Testis (tissue), 2 donors: ENCODE measurements around the gene LAPTM4A.

Experiments
- CTCF ChIP-seq, 3 experiments: fragments of 450-650 bp in 2 of 3; fragments of 200-600 bp in 1 of 3; sonication (generic) in 1 of 3; IDR thresholded peaks; one replicate each; pipeline ENCODE4 v1.5.1; 2016 to 2019; ENCODE audit warnings: antibody characterized with exemption in 3 of 3, mild to moderate bottlenecking in 2 of 3, moderate library complexity in 1 of 3
- POLR2A ChIP-seq: fragments of 450-650 bp; IDR thresholded peaks from one replicate; pipeline ENCODE4 v1.6.1; 2017; ENCODE audit warnings: antibody characterized with exemption, mild to moderate bottlenecking, moderate library complexity

GRCh38 chr2:20051532-20052228 lies at the start of gene LAPTM4A:
- TF ChIP-seq POLR2A (peak; percentile 92), CTCF (IDR thresholded peaks at IDR 0.05) (no peak)
